ENCODE results near the gene TRIAP1.

TRIAP1 gene

GRCh38 chr12:120421701-120422100, 24.5 kb downstream of the TRIAP1 start:
- Mint-ChIP-seq H3K36me3 (no peaks in the 10 kb centered on the region), H3K27me3 (peaks cover 12% of the 10 kb centered on the region), H3K9me3 (no peaks in the 10 kb centered on the region), H3K27ac (no peak overlapping the region), H3K4me1 (peaks cover 7% of the 10 kb centered on the region), H3K4me3 (no peak overlapping the region)
- ATAC-seq = no peak

DNA sequence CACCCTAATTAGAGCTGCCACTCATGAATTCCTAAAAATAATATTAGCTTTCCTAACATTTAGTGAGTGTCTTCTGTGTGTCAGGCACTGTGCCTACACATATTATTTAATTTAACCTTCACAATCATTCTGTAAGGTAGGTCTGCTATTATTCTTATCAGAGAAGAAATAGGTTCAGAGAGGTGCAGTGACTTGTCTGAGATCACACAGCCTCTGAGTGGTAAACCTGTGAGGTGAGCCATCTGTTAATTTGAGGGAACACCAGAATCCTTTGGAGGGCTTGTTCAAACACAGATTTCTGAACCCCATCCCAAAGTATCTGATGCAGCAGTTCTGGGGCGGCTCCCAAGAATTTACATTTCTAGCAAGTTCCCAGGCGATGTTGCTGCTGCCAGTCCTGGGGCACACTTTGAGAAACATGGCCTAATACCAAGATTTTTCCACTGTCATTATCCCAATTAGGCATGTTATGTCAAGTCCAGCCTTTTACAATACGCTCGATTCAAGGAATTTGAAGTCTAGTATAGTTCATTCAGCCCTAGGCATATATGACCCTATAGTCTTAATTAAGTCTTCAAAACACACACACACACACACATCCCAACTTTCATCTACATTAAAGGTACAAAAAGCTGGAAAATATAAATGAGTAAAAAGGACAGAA, 28.1 kb downstream of the TRIAP1 start:
- no peak overlapping the region for H3K4me3 Mint-ChIP-seq
- no peak overlapping the region for H3K27ac Mint-ChIP-seq
- no peak for ATAC-seq
- peaks cover 36% of the 10 kb centered on the region for H3K27me3 Mint-ChIP-seq
- H3K36me3 Mint-ChIP-seq = no peaks in the 10 kb centered on the region
- H3K4me1 Mint-ChIP-seq = peaks cover 2% of the 10 kb centered on the region
- H3K9me3 Mint-ChIP-seq = no peaks in the 10 kb centered on the region

- Mint-ChIP-seq H3K27me3 (peaks cover 48% of the 10 kb centered on the region), H3K27ac (no peak overlapping the region)
Observed at GRCh38 chr12:120416490-120417216, 29.5 kb downstream of the TRIAP1 start.

DNA sequence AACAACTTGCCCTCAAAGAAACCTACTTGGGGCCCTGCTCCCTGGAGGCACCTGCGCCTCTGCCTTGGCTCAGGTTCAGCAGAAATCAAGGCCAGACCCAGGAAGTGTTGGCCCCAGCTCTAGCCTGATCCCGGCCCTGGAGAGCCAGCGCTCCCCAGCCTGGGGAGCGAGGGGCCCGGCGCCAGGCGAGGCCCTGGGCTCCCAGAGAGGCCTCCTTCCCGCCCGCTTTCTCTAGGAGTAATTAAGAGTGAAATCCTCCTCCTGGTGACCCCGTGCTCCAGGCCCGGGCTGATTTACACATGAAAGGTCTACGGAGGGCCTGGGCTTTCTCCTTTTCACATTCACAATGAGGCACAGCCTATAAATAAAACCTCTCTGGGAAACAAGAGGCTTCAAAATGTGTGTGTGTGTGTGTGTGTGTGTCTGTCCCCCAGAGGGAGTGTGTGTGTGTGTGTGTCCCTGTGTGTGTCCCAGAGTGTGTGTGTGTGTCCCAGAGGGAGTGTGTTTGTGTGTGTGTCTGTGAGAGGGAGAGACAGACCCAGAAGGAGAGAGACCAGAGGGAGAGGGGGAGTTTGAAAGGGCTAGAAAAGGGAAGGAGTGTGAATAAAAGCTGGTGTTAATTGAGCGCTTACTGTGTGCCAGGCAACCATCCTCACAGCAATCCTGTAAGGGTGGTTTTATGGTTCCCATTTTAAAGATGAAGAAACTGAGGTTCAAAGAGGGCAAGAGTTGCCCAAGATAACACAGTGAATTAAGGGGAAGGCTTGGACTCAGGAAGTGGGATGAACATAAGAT, 32.1 kb downstream of the TRIAP1 start:
- H3K4me3 Mint-ChIP-seq = no peak overlapping the region
- H3K27me3 Mint-ChIP-seq = peaks cover 48% of the 10 kb centered on the region
- H3K9me3 Mint-ChIP-seq = no peaks in the 10 kb centered on the region
- ATAC-seq = no peak
- H3K36me3 Mint-ChIP-seq = no peaks in the 10 kb centered on the region
- H3K27ac Mint-ChIP-seq = no peak overlapping the region
- no peaks in the 10 kb centered on the region for H3K4me1 Mint-ChIP-seq

More at GRCh38 chr12:120416490-120417216, 29.5 kb downstream of the TRIAP1 start:
- Mint-ChIP-seq H3K9me3 (no peaks in the 10 kb centered on the region), H3K36me3 (no peaks in the 10 kb centered on the region), H3K4me1 (no peaks in the 10 kb centered on the region), H3K4me3 (no peak overlapping the region)
- no peak for ATAC-seq

DNA sequence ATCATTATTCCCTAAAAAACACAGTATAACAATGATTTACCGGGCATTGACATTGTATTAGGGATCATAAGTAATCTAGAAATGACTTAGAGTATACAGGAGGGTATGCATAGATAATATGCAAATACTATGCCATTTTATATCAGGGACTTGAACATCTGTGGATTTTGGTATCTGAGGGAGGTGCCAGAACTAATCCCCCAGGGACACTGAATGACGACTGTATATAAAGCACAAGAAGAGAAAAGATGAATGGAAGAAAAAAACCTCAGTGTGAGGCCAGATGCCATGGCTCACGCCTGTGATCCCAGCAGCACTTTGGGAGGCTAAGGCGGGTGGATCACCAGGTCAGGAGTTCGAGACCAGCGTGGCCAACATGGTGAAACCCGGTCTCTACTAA, 33.8 kb downstream of the TRIAP1 start:
- peaks cover 43% of the 10 kb centered on the region for H3K27me3 Mint-ChIP-seq
- H3K36me3 Mint-ChIP-seq = no peaks in the 10 kb centered on the region
- no peaks in the 10 kb centered on the region for H3K9me3 Mint-ChIP-seq
- no peak for ATAC-seq
- no peak overlapping the region for H3K4me3 Mint-ChIP-seq
- H3K4me1 Mint-ChIP-seq = no peaks in the 10 kb centered on the region
- H3K27ac Mint-ChIP-seq = no peak overlapping the region

- no peak overlapping the region for H3K27ac Mint-ChIP-seq
- no peaks in the 10 kb centered on the region for H3K36me3 Mint-ChIP-seq
- H3K27me3 Mint-ChIP-seq = peaks cover 17% of the 10 kb centered on the region
- H3K4me1 Mint-ChIP-seq = no peaks in the 10 kb centered on the region
- H3K4me3 Mint-ChIP-seq = no peak overlapping the region
- no peaks in the 10 kb centered on the region for H3K9me3 Mint-ChIP-seq
- no peak for ATAC-seq
Observed at GRCh38 chr12:120408771-120409170, 37.4 kb downstream of the TRIAP1 start.

DNA sequence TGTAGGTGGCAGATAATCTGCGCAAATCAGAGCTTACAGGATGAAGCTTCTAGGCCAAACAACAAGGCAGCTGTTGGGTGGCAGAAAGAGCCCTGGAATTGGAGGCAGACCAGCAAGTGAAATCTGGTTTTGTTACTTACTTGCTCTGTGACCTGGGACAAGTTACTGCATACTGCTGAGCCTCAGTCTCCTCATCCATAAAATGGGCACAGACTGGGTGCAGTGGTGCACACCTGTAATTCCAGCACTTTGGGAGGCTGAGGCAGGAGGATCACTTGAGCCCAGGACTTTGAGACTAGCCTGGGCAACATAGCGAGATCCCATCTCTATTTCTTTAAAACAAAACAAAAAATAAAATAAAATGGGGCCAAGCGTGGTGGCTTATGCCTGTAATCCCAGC, 39.6 kb downstream of the TRIAP1 start:
- H3K36me3 Mint-ChIP-seq = no peaks in the 10 kb centered on the region
- H3K9me3 Mint-ChIP-seq = no peaks in the 10 kb centered on the region
- ATAC-seq = no peak
- no peak overlapping the region for H3K27ac Mint-ChIP-seq
- peaks cover 7% of the 10 kb centered on the region for H3K4me1 Mint-ChIP-seq
- H3K4me3 Mint-ChIP-seq = no peak overlapping the region
- H3K27me3 Mint-ChIP-seq = peaks cover 17% of the 10 kb centered on the region

DNA sequence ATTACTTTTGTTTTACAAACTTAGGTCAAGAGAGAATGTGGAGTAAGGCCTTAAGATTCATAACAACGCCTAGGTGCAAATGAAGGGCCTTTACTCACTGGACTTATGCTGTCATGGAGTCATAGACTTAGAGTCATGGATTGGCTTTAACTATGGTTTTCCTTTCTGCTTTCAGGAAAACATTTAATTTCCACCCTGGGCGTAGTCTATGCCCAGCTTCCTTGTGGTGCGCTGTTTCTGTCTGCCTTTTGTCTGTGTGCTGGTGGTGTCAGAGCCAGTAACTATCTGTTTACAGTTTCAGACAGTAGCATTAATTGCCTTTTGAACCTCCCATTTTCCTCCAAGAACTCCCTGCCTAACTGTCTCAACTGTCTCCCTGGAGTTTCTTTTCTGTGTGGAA, 40.1 kb downstream of the TRIAP1 start:
- H3K4me1 Mint-ChIP-seq = peaks cover 7% of the 10 kb centered on the region
- no peak overlapping the region for H3K27ac Mint-ChIP-seq
- no peak overlapping the region for H3K4me3 Mint-ChIP-seq
- H3K27me3 Mint-ChIP-seq = peaks cover 21% of the 10 kb centered on the region
- H3K9me3 Mint-ChIP-seq = no peaks in the 10 kb centered on the region
- no peaks in the 10 kb centered on the region for H3K36me3 Mint-ChIP-seq
- ATAC-seq = no peak

DNA sequence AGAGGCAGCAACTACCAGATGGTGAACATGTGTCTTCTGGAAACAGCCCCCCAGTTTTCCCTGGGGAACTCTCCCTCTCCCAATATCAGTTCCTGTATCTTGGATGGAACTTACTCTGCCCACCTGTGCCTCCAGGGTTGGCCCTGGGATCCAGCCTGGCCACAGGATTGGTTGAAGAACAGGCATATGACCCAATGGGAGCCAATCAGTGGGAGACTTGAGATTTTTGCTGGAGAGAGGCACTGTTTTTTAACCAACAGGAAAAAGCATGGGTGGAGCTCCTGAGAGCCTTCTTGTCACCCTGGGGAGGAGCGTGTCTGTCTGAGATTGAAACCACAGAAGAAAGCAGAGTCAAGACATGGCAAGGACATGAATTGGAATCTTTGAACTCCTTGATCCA, 41.9 kb downstream of the TRIAP1 start:
- Mint-ChIP-seq H3K36me3 (no peaks in the 10 kb centered on the region), H3K27me3 (peaks cover 38% of the 10 kb centered on the region), H3K4me1 (peaks cover 7% of the 10 kb centered on the region), H3K9me3 (peaks cover 2% of the 10 kb centered on the region), H3K4me3 (no peak overlapping the region), H3K27ac (no peak overlapping the region)
- no peak for ATAC-seq

GRCh38 chr12:120403869-120404268, 42.3 kb downstream of the TRIAP1 start:
- H3K36me3 Mint-ChIP-seq = no peaks in the 10 kb centered on the region
- H3K27me3 Mint-ChIP-seq = peaks cover 42% of the 10 kb centered on the region
- ATAC-seq = no peak
- peaks cover 7% of the 10 kb centered on the region for H3K4me1 Mint-ChIP-seq
- no peak overlapping the region for H3K4me3 Mint-ChIP-seq
- H3K27ac Mint-ChIP-seq = no peak overlapping the region
- peaks cover 2% of the 10 kb centered on the region for H3K9me3 Mint-ChIP-seq

DNA sequence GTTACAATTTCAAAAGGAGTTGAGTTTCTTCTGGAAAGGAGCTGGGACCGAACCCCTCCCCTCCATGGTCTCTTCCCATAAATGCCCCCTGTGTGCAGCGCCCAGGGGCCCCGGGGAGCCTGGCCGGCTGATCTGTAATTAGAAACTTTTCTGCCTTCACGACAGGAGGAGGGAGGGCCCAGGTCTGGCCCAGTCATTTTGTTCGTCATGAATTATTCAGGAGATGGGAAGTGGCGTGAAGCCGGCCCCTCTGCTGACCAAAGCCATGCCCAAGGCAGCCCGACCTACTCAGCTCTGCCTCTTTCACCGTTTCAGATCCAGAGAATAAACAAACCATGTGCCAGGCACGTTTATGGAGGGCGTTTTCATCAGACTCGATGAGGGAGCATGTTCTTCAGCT, 44.0 kb downstream of the TRIAP1 start:
- no peak for ATAC-seq
- Mint-ChIP-seq H3K4me1 (peaks cover 7% of the 10 kb centered on the region), H3K27ac (no peak overlapping the region), H3K9me3 (peaks cover 2% of the 10 kb centered on the region), H3K4me3 (no peak overlapping the region), H3K36me3 (no peaks in the 10 kb centered on the region), H3K27me3 (peaks cover 56% of the 10 kb centered on the region)

DNA sequence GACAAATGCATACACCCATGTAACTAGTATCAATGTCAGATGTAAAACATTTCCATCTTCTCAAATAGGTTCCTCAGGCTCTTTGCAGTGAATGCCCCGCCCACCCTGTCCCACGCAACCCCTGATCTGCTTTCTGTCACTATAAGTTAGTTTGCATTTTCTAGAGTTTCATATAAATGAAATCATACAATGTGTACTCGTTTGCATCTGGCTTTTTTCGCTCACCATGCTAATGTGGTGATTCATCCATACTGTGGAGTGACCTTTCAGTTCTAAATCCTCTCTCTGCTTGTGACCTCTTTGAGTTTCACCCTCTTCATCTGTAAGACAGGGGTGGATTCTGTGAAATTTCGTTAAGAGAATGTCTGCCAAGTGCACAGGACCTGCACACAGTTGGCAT, 46.7 kb downstream of the TRIAP1 start:
- peaks cover 81% of the 10 kb centered on the region for H3K27me3 Mint-ChIP-seq

GRCh38 chr12:120397824-120398540, 48.2 kb downstream of the TRIAP1 start:
- peaks cover 92% of the 10 kb centered on the region for H3K27me3 Mint-ChIP-seq
- ATAC-seq = peak; percentile 31
- no peak overlapping the region for H3K27ac Mint-ChIP-seq
- no peaks in the 10 kb centered on the region for H3K36me3 Mint-ChIP-seq
- no peak overlapping the region for H3K4me3 Mint-ChIP-seq
- H3K4me1 Mint-ChIP-seq = peaks cover 12% of the 10 kb centered on the region
- peaks cover 2% of the 10 kb centered on the region for H3K9me3 Mint-ChIP-seq

More for the DNA sequence above, 46.7 kb downstream of the TRIAP1 start:
- Mint-ChIP-seq H3K36me3 (no peaks in the 10 kb centered on the region), H3K9me3 (peaks cover 2% of the 10 kb centered on the region), H3K4me1 (peaks cover 11% of the 10 kb centered on the region), H3K4me3 (no peak overlapping the region), H3K27ac (no peak overlapping the region)
- ATAC-seq = peak; percentile 41

- Mint-ChIP-seq H3K4me1 (peaks cover 6% of the 10 kb centered on the region), H3K27me3 (peaks cover 79% of the 10 kb centered on the region), H3K9me3 (peaks cover under 1% of the 10 kb centered on the region), H3K4me3 (no peak overlapping the region), H3K36me3 (no peaks in the 10 kb centered on the region), H3K27ac (no peak overlapping the region)
- no peak for ATAC-seq
Observed at GRCh38 chr12:120394483-120395367, 51.5 kb downstream of the TRIAP1 start.

All from stimulated activated memory B cell treated with anti-CD40 and anti-IgM and Interleukin-4, amounts not matched to agents 10 μg/mL and 1 μg/mL and 100 μg/mL, for 72 hours (primary cell).